Peyer's patch (tissue), 4 donors: Measurements from ENCODE around the gene CDK17. TPM values are rescaled to one million over a fixed set of nuclear protein-coding genes. Genes with fewer than 3 reads are reported as not detected.

Experiments used
- DNase-seq, 3 donors: peaks; one replicate each; pipeline ENCODE4 v3.0.0-alpha.2; 2017 to 2019
- H3K27ac ChIP-seq, 4 donors: fragments of 200-600 bp; sonication (generic); one replicate each; pipeline ENCODE4 v1.5.1; 2016 to 2019
- H3K27me3 ChIP-seq, 2 donors: fragments of 200-600 bp; sonication (generic); one replicate each; pipeline ENCODE4 v1.5.1; 2019
- H3K36me3 ChIP-seq, 3 donors: fragments of 200-600 bp; sonication (generic); one replicate each; pipeline ENCODE4 v1.5.1; 2016 to 2019
- H3K4me1 ChIP-seq, 4 donors: fragments of 200-600 bp; sonication (generic); one replicate each; pipeline ENCODE4 v1.5.1; 2016 to 2019
- H3K4me3 ChIP-seq, 4 donors: fragments of 200-600 bp; sonication (generic); 1 replicate in 3 of 4; 2 replicates in 1 of 4; pipeline ENCODE4 v1.5.1; 2016 to 2019; ENCODE audit warnings: mild to moderate bottlenecking in 1 of 4
- H3K9me3 ChIP-seq, 4 donors: fragments of 200-600 bp; sonication (generic); one replicate each; pipeline ENCODE4 v1.5.1; 2016 to 2019; ENCODE audit warnings: mild to moderate bottlenecking in 1 of 4
- CTCF ChIP-seq, 6 experiments: fragments of 450-650 bp in 4 of 6; fragments of 200-600 bp in 2 of 6; sonication (generic) in 1 of 6; IDR thresholded peaks; one replicate each; pipeline ENCODE4 v1.5.1; 2017 to 2019; ENCODE audit warnings: antibody characterized with exemption in 6 of 6, mild to moderate bottlenecking in 3 of 6, moderate library complexity in 1 of 6
- POLR2A ChIP-seq, 2 donors: fragments of 450-650 bp; IDR thresholded peaks; one replicate each; pipeline ENCODE4 v1.5.1; 2017; ENCODE audit warnings: antibody characterized with exemption in 2 of 2, mild to moderate bottlenecking in 2 of 2, moderate library complexity in 2 of 2
- total RNA-seq, 4 donors: library from RNA; depleted of rRNA; stranded (reverse); fragments of >200 nt; gene quantifications; one replicate each; pipeline ENCODE4 v1.1.0, GENCODE V29; 2016

CDK17 gene
- total RNA-seq, 4 donors from 2014 or later = 41.2 to 126 (median 45.7) TPM

GRCh38 chr12:96250119-96250685 lies 150.0 kb downstream of the CDK17 start:
- Histone ChIP-seq H3K4me3 (no peak overlapping the region), H3K4me1 (peaks cover 0 to 12% (median 0%) of the 10 kb centered on the region in 4 donors), H3K27ac (peak overlapping the region in 2 of 4 donors; percentile 26 to 31), H3K9me3 (no peaks in the 10 kb centered on the region), H3K36me3 (peaks cover 0 to 18% (median 0%) of the 10 kb centered on the region in 3 donors), H3K27me3 (no peaks in the 10 kb centered on the region)
- DNase-seq = no peak
- TF ChIP-seq CTCF (IDR thresholded peaks at IDR 0.05) (no peak), POLR2A (IDR thresholded peaks at IDR 0.05) (no peak)

GRCh38 chr12:96249196-96250118 lies 150.8 kb downstream of the CDK17 start:
- Histone ChIP-seq H3K4me1 (peaks cover 0 to 6% (median 0%) of the 10 kb centered on the region in 4 donors), H3K27ac (peak overlapping the region in 3 of 4 donors; percentile 6 to 42 (median 26)), H3K27me3 (no peaks in the 10 kb centered on the region), H3K9me3 (no peaks in the 10 kb centered on the region), H3K36me3 (peaks cover 0 to 18% (median 0%) of the 10 kb centered on the region in 3 donors), H3K4me3 (no peak overlapping the region)
- DNase-seq = no peak
- TF ChIP-seq CTCF (IDR thresholded peaks at IDR 0.05) = no peak
- no peak for TF ChIP-seq POLR2A (IDR thresholded peaks at IDR 0.05)

DNA sequence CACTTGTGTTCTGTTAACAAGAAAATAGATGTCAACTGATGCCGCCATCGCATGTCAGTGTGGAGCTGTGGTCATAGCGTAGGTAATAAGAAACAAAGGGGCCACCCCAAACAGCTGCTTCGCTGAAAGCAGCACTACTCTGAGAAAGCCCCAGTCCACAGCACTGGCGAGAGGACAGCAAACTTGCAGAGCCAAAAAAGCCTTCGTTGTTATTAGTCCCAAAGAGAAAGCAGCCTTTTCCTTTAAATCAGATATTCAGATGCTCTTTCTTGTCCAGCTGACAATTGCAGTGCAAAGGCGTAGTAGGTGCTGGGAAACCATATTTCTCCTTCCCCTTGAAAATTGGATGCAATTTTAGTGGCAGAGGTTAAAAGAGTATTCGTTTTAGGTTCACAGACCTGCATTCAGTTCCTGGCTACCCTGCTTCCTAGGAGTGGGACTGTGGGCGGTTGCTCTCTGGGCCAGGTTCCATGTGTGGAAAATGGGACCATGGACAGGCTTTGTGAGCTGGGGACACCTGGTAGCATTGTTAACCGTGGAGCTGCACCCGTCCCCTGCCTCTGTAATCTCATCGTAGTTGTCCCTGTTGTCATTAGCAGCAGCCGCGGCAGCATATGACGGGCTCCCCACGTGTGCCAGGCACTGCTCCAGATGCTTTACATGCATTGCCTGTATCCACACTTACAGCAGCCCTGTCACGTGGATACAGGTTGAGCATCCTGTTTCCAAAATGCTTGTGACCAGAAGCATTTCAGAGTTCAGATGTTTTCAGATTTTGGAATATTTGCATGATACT lies 151.9 kb downstream of the CDK17 start:
- TF ChIP-seq CTCF (IDR thresholded peaks at IDR 0.05) (no peak), POLR2A (IDR thresholded peaks at IDR 0.05) (no peak)
- Histone ChIP-seq H3K27ac (peak overlapping the region in 1 of 4 donors; percentile 26), H3K4me3 (no peak overlapping the region), H3K9me3 (no peaks in the 10 kb centered on the region), H3K36me3 (peaks cover 0 to 18% (median 0%) of the 10 kb centered on the region in 3 donors), H3K4me1 (no peaks in the 10 kb centered on the region), H3K27me3 (no peaks in the 10 kb centered on the region)
- DNase-seq = no peak

DNA sequence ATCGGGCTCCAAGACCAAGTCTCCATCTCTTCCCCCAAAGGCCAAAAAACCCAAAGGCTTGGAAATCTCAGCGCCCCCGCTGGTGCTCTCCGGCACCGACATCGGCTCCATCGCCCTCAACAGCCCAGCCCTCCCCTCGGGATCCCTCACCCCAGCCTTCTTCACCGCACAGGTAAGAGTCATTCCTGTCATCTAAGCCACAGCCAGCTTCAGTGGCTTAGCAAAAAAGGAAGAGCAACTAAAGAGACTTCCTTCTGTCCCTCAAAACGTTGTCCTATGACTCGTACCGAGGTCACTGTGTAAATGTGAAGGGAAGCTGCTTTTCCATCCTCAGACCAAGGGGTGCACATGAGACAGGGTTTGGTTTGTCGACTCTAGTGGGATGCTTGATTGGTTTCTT lies 152.7 kb downstream of the CDK17 start:
- Histone ChIP-seq H3K36me3 (peaks cover 0 to 18% (median 0%) of the 10 kb centered on the region in 3 donors), H3K4me3 (no peak overlapping the region), H3K27ac (no peak overlapping the region), H3K27me3 (no peaks in the 10 kb centered on the region), H3K4me1 (peaks cover 0 to 3% (median 0%) of the 10 kb centered on the region in 4 donors), H3K9me3 (no peaks in the 10 kb centered on the region)
- DNase-seq = no peak
- TF ChIP-seq POLR2A (IDR thresholded peaks at IDR 0.05) (no peak), CTCF (IDR thresholded peaks at IDR 0.05) (no peak)

DNA sequence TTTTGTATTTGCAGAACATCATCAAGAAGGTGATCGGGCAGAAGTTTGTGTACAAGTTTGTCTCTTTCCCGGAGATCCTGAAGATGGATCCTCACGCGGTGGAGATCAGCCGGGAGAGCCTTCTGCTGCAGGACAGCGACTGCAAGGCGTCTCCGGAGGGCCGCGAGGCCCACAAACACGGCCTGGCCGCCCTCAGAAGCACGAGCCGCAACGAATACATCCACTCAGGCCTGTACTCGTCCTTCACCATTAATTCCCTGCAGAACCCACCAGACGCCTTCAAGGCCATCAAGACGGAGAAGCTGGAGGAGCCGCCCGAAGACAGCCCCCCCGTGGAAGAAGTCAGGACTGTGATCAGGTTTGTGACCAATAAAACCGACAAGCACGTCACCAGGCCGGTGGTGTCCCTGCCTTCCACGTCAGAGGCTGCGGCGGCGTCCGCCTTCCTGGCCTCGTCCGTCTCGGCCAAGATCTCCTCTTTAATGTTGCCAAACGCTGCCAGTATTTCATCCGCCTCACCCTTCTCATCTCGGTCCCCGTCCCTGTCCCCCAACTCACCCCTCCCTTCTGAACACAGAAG lies 153.2 kb downstream of the CDK17 start:
- TF ChIP-seq CTCF (IDR thresholded peaks at IDR 0.05) (no peak), POLR2A (IDR thresholded peaks at IDR 0.05) (no peak)
- Histone ChIP-seq H3K36me3 (peaks cover 0 to 18% (median 0%) of the 10 kb centered on the region in 3 donors), H3K27me3 (no peaks in the 10 kb centered on the region), H3K4me3 (no peak overlapping the region), H3K4me1 (peaks cover 0 to 8% (median 0%) of the 10 kb centered on the region in 4 donors), H3K9me3 (no peaks in the 10 kb centered on the region), H3K27ac (no peak overlapping the region)
- DNase-seq = no peak
